GM21737 (cell line): ENCODE results near the gene TNFRSF21.

Source experiments
- ATAC-seq: cut with Tn5 transposase; IDR thresholded peaks from one replicate; pipeline ENCODE4 v1.9.1; 2021; ENCODE audit warnings: mild to moderate bottlenecking, moderate library complexity; ENCODE audit not compliant: unreplicated experiment

Gene TNFRSF21

DNA sequence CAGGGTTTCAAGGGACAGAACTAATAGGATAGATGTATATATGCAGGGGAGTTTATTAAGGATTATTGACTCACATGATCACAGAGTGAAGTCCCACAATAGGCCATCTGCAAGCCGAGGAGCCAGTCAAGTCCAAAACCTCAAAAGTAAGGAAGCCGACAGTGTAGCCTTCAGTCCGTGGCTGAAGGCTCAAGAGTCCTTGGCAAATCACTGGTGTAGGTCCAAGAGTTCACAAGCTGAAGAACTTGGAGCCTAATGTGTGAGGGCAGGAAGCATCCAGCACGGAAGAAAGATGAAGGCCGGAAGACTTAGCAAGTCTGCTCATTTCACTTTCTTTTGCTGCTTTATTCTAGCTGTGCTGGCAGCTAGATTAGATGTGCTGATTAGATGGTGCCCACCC is 128.0 kb downstream of the TNFRSF21 start:
- ATAC-seq: no peak
